ENCODE measurements around the gene SYTL2. TPM values are rescaled to one million over a fixed set of nuclear protein-coding genes. Genes with fewer than 3 reads are reported as not detected.

The SYTL2 gene
- total RNA-seq, 2 donors from 2014 or later, result 168 to 170 TPM

DNA sequence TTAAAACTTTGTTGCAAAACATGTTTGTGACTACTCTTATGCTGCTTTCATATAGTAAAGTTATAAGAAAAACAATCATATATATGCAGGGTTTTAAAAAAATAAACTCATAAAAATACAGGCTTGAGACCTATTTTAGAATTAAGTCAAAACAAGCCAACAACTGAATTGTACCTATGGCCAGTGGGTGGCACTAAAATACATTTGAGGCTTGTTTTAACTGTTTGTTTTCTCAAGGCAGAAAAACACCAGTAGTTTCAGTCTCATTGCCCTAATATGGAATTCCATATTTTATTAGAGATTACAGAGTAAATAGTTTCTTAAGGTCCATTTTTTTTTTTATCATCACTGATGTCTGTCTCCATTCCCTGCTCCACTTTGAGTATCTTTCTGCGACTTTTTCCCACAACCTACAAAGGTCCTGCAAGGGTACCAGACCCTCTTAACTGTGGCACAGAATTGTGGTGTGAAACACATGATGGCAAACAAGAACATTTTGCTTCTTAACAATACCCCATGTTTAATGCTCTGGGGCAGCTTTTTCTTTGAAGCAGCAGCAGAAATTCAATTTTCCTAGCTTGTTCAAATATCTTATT lies 116.5 kb downstream of the SYTL2 start:
- H3K9ac ChIP-seq (ENCODE audit: low read depth in 2 of 2, low read length in 2 of 2), result no peak overlapping the region
- H3K4me3 ChIP-seq, result no peak overlapping the region
- no peak for DNase-seq
- intact Hi-C loops (cut with DNase I), result loop anchor here (10.0 kb wide), 1 partner anchor 160 kb away; the partner anchor contains the start of gene CCDC83
- H3K27me3 ChIP-seq, result no peaks in the 10 kb centered on the region
- TF ChIP-seq CTCF (IDR thresholded peaks at IDR 0.05), result peak; percentile 34
- no peaks in the 10 kb centered on the region for H3K36me3 ChIP-seq
- no peaks in the 10 kb centered on the region for H3K9me3 ChIP-seq
- no peaks in the 10 kb centered on the region for H3K4me1 ChIP-seq
- no peak overlapping the region for H3K27ac ChIP-seq

GRCh38 chr11:85685820-85686459 lies 125.0 kb downstream of the SYTL2 start, which contains the start of gene CCDC89:
TSS of gene CCDC89 (minus strand) at chr11:85686195. CDS start at chr11:85686130, 65 bp downstream.
- Histone ChIP-seq H3K27ac (peak within 1 kb of the TSS; percentile 46), H3K9ac (ENCODE audit: low read depth in 2 of 2, low read length in 2 of 2) (peak within 1 kb of the TSS; percentile 1 to 5), H3K9me3 (no peaks in the 10 kb centered on the region), H3K4me1 (no peaks in the 10 kb centered on the region), H3K4me3 (peak within 1 kb of the TSS; percentile 26), H3K27me3 (no peaks in the 10 kb centered on the region), H3K36me3 (no peaks in the 10 kb centered on the region)
- no peak for TF ChIP-seq CTCF (IDR thresholded peaks at IDR 0.05)
- DNase-seq, result peak; percentile 59
- intact Hi-C loops (cut with DNase I), result no loop called here

GRCh38 chr11:85685125-85685819 lies 125.7 kb downstream of the SYTL2 start:
- intact Hi-C loops (cut with DNase I), result no loop called here
- Histone ChIP-seq H3K9me3 (no peaks in the 10 kb centered on the region), H3K9ac (ENCODE audit: low read depth in 2 of 2, low read length in 2 of 2) (peak overlapping the region; percentile 1 to 5), H3K27me3 (no peaks in the 10 kb centered on the region), H3K27ac (peak overlapping the region; percentile 46), H3K4me3 (peak overlapping the region; percentile 26), H3K36me3 (no peaks in the 10 kb centered on the region), H3K4me1 (no peaks in the 10 kb centered on the region)
- TF ChIP-seq CTCF (IDR thresholded peaks at IDR 0.05), result no peak
- no peak for DNase-seq

DNA sequence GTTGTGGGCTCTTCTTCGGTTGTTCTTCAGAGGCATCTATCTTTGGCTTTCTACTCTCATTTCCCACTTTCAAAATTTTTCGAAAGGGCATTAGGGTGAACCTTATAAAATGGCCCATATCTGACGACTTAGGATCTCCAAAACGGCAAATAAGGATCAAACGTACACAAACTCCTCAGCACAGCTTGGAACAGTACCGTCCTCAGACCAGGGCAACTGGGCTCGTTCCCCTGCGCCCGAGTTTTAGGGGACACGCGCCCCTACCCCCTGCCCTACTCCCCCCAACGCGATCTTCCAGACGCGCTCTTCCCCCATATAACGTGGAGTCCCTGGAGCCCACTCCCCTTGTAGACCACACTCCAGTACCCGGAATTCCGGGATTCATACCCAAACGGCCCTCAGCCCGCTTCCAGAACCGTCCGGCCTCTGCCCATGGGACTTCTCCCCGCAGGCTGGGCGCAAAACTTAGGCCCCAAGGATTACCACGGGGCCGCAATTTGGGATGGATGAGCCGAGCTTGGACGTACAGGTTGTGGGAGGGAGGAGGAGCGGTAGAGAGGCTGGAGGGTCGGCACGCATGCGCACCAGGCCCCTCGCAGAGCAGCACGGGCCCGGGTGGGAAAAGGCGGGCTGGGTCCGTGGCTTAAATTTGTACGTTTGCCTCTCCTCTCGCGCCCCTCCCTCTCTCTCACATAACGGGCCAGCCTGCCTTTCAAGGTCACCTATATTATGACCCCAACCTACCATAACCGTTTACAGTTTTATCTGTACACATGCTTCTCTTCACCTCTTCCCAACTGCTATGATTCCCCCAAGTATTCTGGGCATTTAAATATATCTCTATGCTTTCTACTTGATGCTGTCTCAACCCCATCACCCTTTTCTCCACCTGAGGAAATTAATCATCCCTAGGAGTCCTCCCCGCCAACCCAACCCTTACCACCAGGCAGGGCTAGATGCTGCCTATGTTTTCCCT lies 128.3 kb downstream of the SYTL2 start:
- no peaks in the 10 kb centered on the region for H3K9me3 ChIP-seq
- no peaks in the 10 kb centered on the region for H3K27me3 ChIP-seq

More for the DNA sequence above, 128.3 kb downstream of the SYTL2 start:
- peak; percentile 64 for DNase-seq
- intact Hi-C loops (cut with DNase I), result no loop called here
- no peaks in the 10 kb centered on the region for H3K36me3 ChIP-seq
- peak overlapping the region in 1 of 2 donors; percentile 64 for H3K9ac ChIP-seq (ENCODE audit: low read depth in 2 of 2, low read length in 2 of 2)
- peak overlapping the region; percentile 31 for H3K4me3 ChIP-seq
- H3K27ac ChIP-seq, result no peak overlapping the region
- H3K4me1 ChIP-seq, result no peaks in the 10 kb centered on the region
- TF ChIP-seq CTCF (IDR thresholded peaks at IDR 0.05), result no peak

Measured in colonic mucosa (tissue), 4 donors.